ENCODE results near the gene STATH. TPM values are rescaled to one million over a fixed set of nuclear protein-coding genes. Genes with fewer than 3 reads are reported as not detected.

Gene STATH
- total and polyA plus RNA-seq, 2 experiments from 2014 or later: not detected

GRCh38 chr4:69974631-69975030, 21.1 kb upstream of the STATH start:
- no peaks in the 10 kb centered on the region for H3K36me3 ChIP-seq (ENCODE audit: insufficient read depth)
- H3K4me2 ChIP-seq: no peak overlapping the region
- no peaks in the 10 kb centered on the region for H3K27me3 Mint-ChIP-seq (ENCODE audit: insufficient read depth, low read depth, poor library complexity)

GRCh38 chr4:69977582-69977981, 18.2 kb upstream of the STATH start:
- Histone ChIP-seq H3K4me2 (no peak overlapping the region), H3K4me1 (ENCODE audit: insufficient read depth) (no peaks in the 10 kb centered on the region), H3F3A (replicated peaks; ENCODE audit: low read depth) (no peaks in the 10 kb centered on the region), H3K27ac (ENCODE audit: low read depth) (no peak overlapping the region), H3K36me3 (ENCODE audit: insufficient read depth) (no peaks in the 10 kb centered on the region), H4K20me1 (replicated peaks; ENCODE audit: insufficient read depth) (no peaks in the 10 kb centered on the region), H2AFZ (peak overlapping the region; percentile 21; the same call in 1 of the 2 replicates), H3K9me2 (ENCODE audit: insufficient read depth) (no peaks in the 10 kb centered on the region), H3K4me3 (no peak overlapping the region), H3K79me2 (replicated peaks; ENCODE audit: insufficient read depth) (no peaks in the 10 kb centered on the region), H3K27me3 (ENCODE audit: insufficient read depth) (no peaks in the 10 kb centered on the region)
- Mint-ChIP-seq H3K27me3 (ENCODE audit: insufficient read depth, low read depth, poor library complexity) (no peaks in the 10 kb centered on the region), H3K4me3 (no peak overlapping the region), H3K27ac (no peak overlapping the region), H3K36me3 (ENCODE audit: low read depth) (no peaks in the 10 kb centered on the region), H3K9me3 (no peaks in the 10 kb centered on the region), H3K4me1 (peaks cover 6% of the 10 kb centered on the region)
- ATAC-seq: no peak
- DNase-seq (ENCODE audit: low spot score): no peak
- TF ChIP-seq NANOG (IDR thresholded peaks at IDR 0.05; ENCODE audit: borderline replicate concordance): no peak
- TF ChIP-seq ZNF331 (CRISPR knock-in tag; IDR thresholded peaks at IDR 0.05; ENCODE audit: low read depth): no peak
- TF ChIP-seq ZNF114 (CRISPR knock-in tag; IDR thresholded peaks at IDR 0.05): no peak
- no peak for TF ChIP-seq JUNB (IDR thresholded peaks at IDR 0.05; ENCODE audit: unreplicated experiment)
- TF ChIP-seq STAT1 (IDR thresholded peaks at IDR 0.05; ENCODE audit: unreplicated experiment): no peak
- no peak for TF ChIP-seq EZH2 (IDR thresholded peaks at IDR 0.05; ENCODE audit: low read depth, unreplicated experiment)
- TF ChIP-seq CTCF (conservative IDR thresholded peaks at IDR 0.05; ENCODE audit: low read depth in 2 of 2): no peak
- TF ChIP-seq ETS1 (IDR thresholded peaks at IDR 0.05): no peak
- TF ChIP-seq REST (IDR thresholded peaks at IDR 0.05; ENCODE audit: unreplicated experiment): no peak

More at GRCh38 chr4:69974631-69975030, 21.1 kb upstream of the STATH start:
- Histone ChIP-seq H4K20me1 (replicated peaks; ENCODE audit: insufficient read depth) (no peaks in the 10 kb centered on the region), H3K4me3 (no peak overlapping the region), H3K27ac (ENCODE audit: low read depth) (no peak overlapping the region), H3K79me2 (replicated peaks; ENCODE audit: insufficient read depth) (no peaks in the 10 kb centered on the region), H3K9me2 (ENCODE audit: insufficient read depth) (no peaks in the 10 kb centered on the region), H3F3A (replicated peaks; ENCODE audit: low read depth) (no peaks in the 10 kb centered on the region), H3K4me1 (ENCODE audit: insufficient read depth) (no peaks in the 10 kb centered on the region), H2AFZ (no peak overlapping the region), H3K27me3 (ENCODE audit: insufficient read depth) (no peaks in the 10 kb centered on the region)
- no peaks in the 10 kb centered on the region for H3K9me3 Mint-ChIP-seq
- TF ChIP-seq JUNB (IDR thresholded peaks at IDR 0.05; ENCODE audit: unreplicated experiment): no peak
- no peak for TF ChIP-seq STAT1 (IDR thresholded peaks at IDR 0.05; ENCODE audit: unreplicated experiment)
- TF ChIP-seq POLR2AphosphoS5 (IDR thresholded peaks at IDR 0.05; ENCODE audit: low read depth): no peak
- TF ChIP-seq REST (IDR thresholded peaks at IDR 0.05; ENCODE audit: unreplicated experiment): no peak
- TF ChIP-seq EZH2phosphoT487 (IDR thresholded peaks at IDR 0.05; ENCODE audit: unreplicated experiment): no peak
- no peak for TF ChIP-seq NANOG (IDR thresholded peaks at IDR 0.05; ENCODE audit: borderline replicate concordance)
- DNase-seq (ENCODE audit: low spot score): no peak
- no peak overlapping the region for H3K27ac Mint-ChIP-seq
- peaks cover 6% of the 10 kb centered on the region for H3K4me1 Mint-ChIP-seq
- H3K36me3 Mint-ChIP-seq (ENCODE audit: low read depth): no peaks in the 10 kb centered on the region
- no peak for ATAC-seq
- no peak overlapping the region for H3K4me3 Mint-ChIP-seq

Measured in GM23338 (cell line).